Esophagus muscularis mucosa (tissue), 3 donors: ENCODE results near the gene HCFC1R1.

Experiments
- EP300 ChIP-seq: sonication (generic); formaldehyde crosslinking; IDR thresholded peaks from one replicate; pipeline ENCODE4 v1.6.1; 2017; ENCODE audit warnings: antibody characterized with exemption
- TF ChIP-seq, protein P1 (sequence below), 3 experiments: fragments of 200-600 bp in 2 of 3; fragments of 450-650 bp in 1 of 3; sonication (generic) in 2 of 3; IDR thresholded peaks; one replicate each; pipeline ENCODE4 v1.5.1; 2017 to 2019; ENCODE audit warnings: antibody characterized with exemption in 3 of 3, mild to moderate bottlenecking in 2 of 3, moderate library complexity in 1 of 3

DNA sequence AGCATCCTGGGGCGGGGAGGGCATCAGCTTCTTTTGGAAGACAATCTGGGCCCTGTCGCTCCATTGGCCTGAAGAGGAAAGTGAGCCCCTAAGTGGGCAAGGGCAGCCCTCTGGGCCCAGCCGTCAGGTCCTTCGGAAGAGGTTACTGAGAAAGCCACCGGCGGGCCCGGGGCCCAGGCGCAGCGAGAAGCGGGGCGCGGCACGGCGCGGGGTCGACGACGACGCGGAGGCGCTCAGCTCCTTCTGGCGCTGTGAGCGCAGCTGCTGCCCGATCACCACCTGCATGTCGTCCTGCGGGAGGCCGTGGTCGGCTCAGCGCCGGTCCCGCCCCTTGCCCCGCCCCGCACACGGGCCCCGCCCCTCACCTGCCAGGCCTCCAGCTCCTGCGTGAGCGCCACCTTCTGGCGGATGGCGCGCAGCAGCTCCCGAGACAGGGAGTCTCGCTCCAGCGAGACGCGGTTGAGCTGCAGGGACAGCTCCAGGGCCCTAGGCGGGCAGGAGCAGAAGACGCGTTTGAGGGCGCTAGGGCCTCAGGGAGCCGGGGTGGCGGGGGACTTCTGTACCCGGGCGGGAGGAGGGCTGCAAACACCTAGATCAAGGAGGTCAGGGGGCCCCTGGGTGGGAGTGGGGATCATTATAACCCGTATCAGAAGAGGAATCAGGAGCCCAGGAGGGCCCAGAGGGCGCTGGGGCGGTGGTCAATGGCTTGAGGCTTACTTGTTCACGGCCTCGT, 4.4 kb upstream of the HCFC1R1 start:
- TF ChIP-seq, protein P1, sequence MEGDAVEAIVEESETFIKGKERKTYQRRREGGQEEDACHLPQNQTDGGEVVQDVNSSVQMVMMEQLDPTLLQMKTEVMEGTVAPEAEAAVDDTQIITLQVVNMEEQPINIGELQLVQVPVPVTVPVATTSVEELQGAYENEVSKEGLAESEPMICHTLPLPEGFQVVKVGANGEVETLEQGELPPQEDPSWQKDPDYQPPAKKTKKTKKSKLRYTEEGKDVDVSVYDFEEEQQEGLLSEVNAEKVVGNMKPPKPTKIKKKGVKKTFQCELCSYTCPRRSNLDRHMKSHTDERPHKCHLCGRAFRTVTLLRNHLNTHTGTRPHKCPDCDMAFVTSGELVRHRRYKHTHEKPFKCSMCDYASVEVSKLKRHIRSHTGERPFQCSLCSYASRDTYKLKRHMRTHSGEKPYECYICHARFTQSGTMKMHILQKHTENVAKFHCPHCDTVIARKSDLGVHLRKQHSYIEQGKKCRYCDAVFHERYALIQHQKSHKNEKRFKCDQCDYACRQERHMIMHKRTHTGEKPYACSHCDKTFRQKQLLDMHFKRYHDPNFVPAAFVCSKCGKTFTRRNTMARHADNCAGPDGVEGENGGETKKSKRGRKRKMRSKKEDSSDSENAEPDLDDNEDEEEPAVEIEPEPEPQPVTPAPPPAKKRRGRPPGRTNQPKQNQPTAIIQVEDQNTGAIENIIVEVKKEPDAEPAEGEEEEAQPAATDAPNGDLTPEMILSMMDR (IDR thresholded peaks at IDR 0.05): peak; percentile 76 to 88 (median 81)
- TF ChIP-seq EP300: no peak
